ENCODE measurements around the gene PPM1M. TPM values are rescaled to one million over a fixed set of nuclear protein-coding genes. Genes with fewer than 3 reads are reported as not detected.
A peak's percentile ranks its signal among the peaks of the same experiment; 100 is the strongest.

The PPM1M gene
- polyA plus RNA-seq, 4 donors = 1.8 to 9.3 (median 8.3) TPM

- FAIRE-seq (no peak), DNase-seq (no peak)
- H3K4me1 ChIP-seq (ENCODE audit: control insufficient read depth in 3 of 3, insufficient read depth in 2 of 3, low read depth in 1 of 3, low read length in 2 of 3) = peaks cover 2 to 28% (median 12%) of the 10 kb centered on the region in 3 donors
- 85 to 93% (median 92%) methylated on average over 5 of the region's 5 CpGs for WGBS, 3 donors
- no peaks in the 10 kb centered on the region for H3K27me3 ChIP-seq (ENCODE audit: control insufficient read depth in 3 of 3, insufficient read depth in 3 of 3, low read length in 3 of 3)
- no peak overlapping the region for H3K4me3 ChIP-seq (ENCODE audit: low read depth in 1 of 3, low read length in 3 of 3)
- H3K36me3 ChIP-seq (ENCODE audit: control insufficient read depth in 3 of 3, insufficient read depth in 2 of 3, low read depth in 1 of 3, low read length in 3 of 3) = peaks cover 22 to 39% (median 30%) of the 10 kb centered on the region in 3 donors
- no peaks in the 10 kb centered on the region for H3K9me3 ChIP-seq (ENCODE audit: control insufficient read depth in 2 of 2, insufficient read depth in 1 of 2, low read depth in 1 of 2, low read length in 1 of 2)
- no peak overlapping the region for H3K27ac ChIP-seq (ENCODE audit: low read depth in 1 of 3, low read length in 2 of 3)
Observed at GRCh38 chr3:52200981-52201679, 44.4 kb upstream of the PPM1M start.

GRCh38 chr3:52202384-52203077 lies 43.0 kb upstream of the PPM1M start:
- WGBS, 3 donors = 76 to 81% (median 79%) methylated on average over 4 of the region's 4 CpGs
- no peaks in the 10 kb centered on the region for H3K9me3 ChIP-seq (ENCODE audit: control insufficient read depth in 2 of 2, insufficient read depth in 1 of 2, low read depth in 1 of 2, low read length in 1 of 2)
- H3K4me1 ChIP-seq (ENCODE audit: control insufficient read depth in 3 of 3, insufficient read depth in 2 of 3, low read depth in 1 of 3, low read length in 2 of 3) = peaks cover 2 to 14% (median 6%) of the 10 kb centered on the region in 3 donors
- no peaks in the 10 kb centered on the region for H3K27me3 ChIP-seq (ENCODE audit: control insufficient read depth in 3 of 3, insufficient read depth in 3 of 3, low read length in 3 of 3)
- FAIRE-seq (no peak), DNase-seq (peak in 1 of 2 donors; percentile 32)
- no peak overlapping the region for H3K27ac ChIP-seq (ENCODE audit: low read depth in 1 of 3, low read length in 2 of 3)
- no peak overlapping the region for H3K4me3 ChIP-seq (ENCODE audit: low read depth in 1 of 3, low read length in 3 of 3)
- H3K36me3 ChIP-seq (ENCODE audit: control insufficient read depth in 3 of 3, insufficient read depth in 2 of 3, low read depth in 1 of 3, low read length in 3 of 3) = peaks cover 25 to 50% (median 33%) of the 10 kb centered on the region in 3 donors

GRCh38 chr3:52203701-52204100 lies 41.9 kb upstream of the PPM1M start:
- WGBS, 3 donors = 80 to 96% (median 88%) methylated on average over 1 of the region's 1 CpG
- Histone ChIP-seq H3K27ac (ENCODE audit: low read depth in 1 of 3, low read length in 2 of 3) (no peak overlapping the region), H3K36me3 (ENCODE audit: control insufficient read depth in 3 of 3, insufficient read depth in 2 of 3, low read depth in 1 of 3, low read length in 3 of 3) (peaks cover 28 to 59% (median 41%) of the 10 kb centered on the region in 3 donors), H3K9me3 (ENCODE audit: control insufficient read depth in 2 of 2, insufficient read depth in 1 of 2, low read depth in 1 of 2, low read length in 1 of 2) (no peaks in the 10 kb centered on the region), H3K4me3 (ENCODE audit: low read depth in 1 of 3, low read length in 3 of 3) (no peak overlapping the region), H3K27me3 (ENCODE audit: control insufficient read depth in 3 of 3, insufficient read depth in 3 of 3, low read length in 3 of 3) (no peaks in the 10 kb centered on the region), H3K4me1 (ENCODE audit: control insufficient read depth in 3 of 3, insufficient read depth in 2 of 3, low read depth in 1 of 3, low read length in 2 of 3) (peaks cover 2 to 11% (median 6%) of the 10 kb centered on the region in 3 donors)
- DNase-seq (no peak), FAIRE-seq (no peak)

GRCh38 chr3:52204337-52205073 lies 41.1 kb upstream of the PPM1M start:
- FAIRE-seq = no peak
- no peaks in the 10 kb centered on the region for H3K9me3 ChIP-seq (ENCODE audit: control insufficient read depth in 2 of 2, insufficient read depth in 1 of 2, low read depth in 1 of 2, low read length in 1 of 2)
- H3K27ac ChIP-seq (ENCODE audit: low read depth in 1 of 3, low read length in 2 of 3) = no peak overlapping the region
- peaks cover 31 to 61% (median 42%) of the 10 kb centered on the region in 3 donors for H3K36me3 ChIP-seq (ENCODE audit: control insufficient read depth in 3 of 3, insufficient read depth in 2 of 3, low read depth in 1 of 3, low read length in 3 of 3)
- no peak overlapping the region for H3K4me3 ChIP-seq (ENCODE audit: low read depth in 1 of 3, low read length in 3 of 3)
- peak in 1 of 2 donors; percentile 59 for DNase-seq
- 59 to 75% (median 64%) methylated on average over 10 of the region's 10 CpGs for WGBS, 3 donors
- peaks cover 0 to 3% (median under 1%) of the 10 kb centered on the region in 3 donors for H3K4me1 ChIP-seq (ENCODE audit: control insufficient read depth in 3 of 3, insufficient read depth in 2 of 3, low read depth in 1 of 3, low read length in 2 of 3)
- no peaks in the 10 kb centered on the region for H3K27me3 ChIP-seq (ENCODE audit: control insufficient read depth in 3 of 3, insufficient read depth in 3 of 3, low read length in 3 of 3)

GRCh38 chr3:52205727-52206372 lies 39.7 kb upstream of the PPM1M start:
- no peak for DNase-seq
- Histone ChIP-seq H3K27me3 (ENCODE audit: control insufficient read depth in 3 of 3, insufficient read depth in 3 of 3, low read length in 3 of 3) (no peaks in the 10 kb centered on the region), H3K9me3 (ENCODE audit: control insufficient read depth in 2 of 2, insufficient read depth in 1 of 2, low read depth in 1 of 2, low read length in 1 of 2) (no peaks in the 10 kb centered on the region), H3K36me3 (ENCODE audit: control insufficient read depth in 3 of 3, insufficient read depth in 2 of 3, low read depth in 1 of 3, low read length in 3 of 3) (peaks cover 34 to 66% (median 46%) of the 10 kb centered on the region in 3 donors), H3K4me1 (ENCODE audit: control insufficient read depth in 3 of 3, insufficient read depth in 2 of 3, low read depth in 1 of 3, low read length in 2 of 3) (peaks cover 0 to 13% (median 0%) of the 10 kb centered on the region in 3 donors), H3K4me3 (ENCODE audit: low read depth in 1 of 3, low read length in 3 of 3) (no peak overlapping the region), H3K27ac (ENCODE audit: low read depth in 1 of 3, low read length in 2 of 3) (no peak overlapping the region)
- WGBS, 3 donors = 85 to 89% (median 89%) methylated on average over 6 of the region's 6 CpGs
- FAIRE-seq = no peak

- Histone ChIP-seq H3K4me1 (ENCODE audit: control insufficient read depth in 3 of 3, insufficient read depth in 2 of 3, low read depth in 1 of 3, low read length in 2 of 3) (peaks cover 0 to 36% (median 0%) of the 10 kb centered on the region in 3 donors), H3K27me3 (ENCODE audit: control insufficient read depth in 3 of 3, insufficient read depth in 3 of 3, low read length in 3 of 3) (no peaks in the 10 kb centered on the region), H3K9me3 (ENCODE audit: control insufficient read depth in 2 of 2, insufficient read depth in 1 of 2, low read depth in 1 of 2, low read length in 1 of 2) (no peaks in the 10 kb centered on the region), H3K27ac (ENCODE audit: low read depth in 1 of 3, low read length in 2 of 3) (no peak overlapping the region), H3K36me3 (ENCODE audit: control insufficient read depth in 3 of 3, insufficient read depth in 2 of 3, low read depth in 1 of 3, low read length in 3 of 3) (peaks cover 32 to 75% (median 52%) of the 10 kb centered on the region in 3 donors), H3K4me3 (ENCODE audit: low read depth in 1 of 3, low read length in 3 of 3) (no peak overlapping the region)
- FAIRE-seq (no peak), DNase-seq (no peak)
- WGBS, 3 donors = 83 to 87% (median 87%) methylated on average over 4 of the region's 4 CpGs
Observed at GRCh38 chr3:52208556-52208955, 37.0 kb upstream of the PPM1M start.

- FAIRE-seq (no peak), DNase-seq (peak in 1 of 2 donors; percentile 36)
- peaks cover 23 to 77% (median 42%) of the 10 kb centered on the region in 3 donors for H3K36me3 ChIP-seq (ENCODE audit: control insufficient read depth in 3 of 3, insufficient read depth in 2 of 3, low read depth in 1 of 3, low read length in 3 of 3)
- H3K27ac ChIP-seq (ENCODE audit: low read depth in 1 of 3, low read length in 2 of 3) = peak overlapping the region in 1 of 3 donors; percentile 36
- no peak overlapping the region for H3K4me3 ChIP-seq (ENCODE audit: low read depth in 1 of 3, low read length in 3 of 3)
- H3K27me3 ChIP-seq (ENCODE audit: control insufficient read depth in 3 of 3, insufficient read depth in 3 of 3, low read length in 3 of 3) = no peaks in the 10 kb centered on the region
- no peaks in the 10 kb centered on the region for H3K9me3 ChIP-seq (ENCODE audit: control insufficient read depth in 2 of 2, insufficient read depth in 1 of 2, low read depth in 1 of 2, low read length in 1 of 2)
- peaks cover 0 to 33% (median 0%) of the 10 kb centered on the region in 3 donors for H3K4me1 ChIP-seq (ENCODE audit: control insufficient read depth in 3 of 3, insufficient read depth in 2 of 3, low read depth in 1 of 3, low read length in 2 of 3)
Observed at GRCh38 chr3:52210037-52210436, 35.5 kb upstream of the PPM1M start.

GRCh38 chr3:52210550-52211046 lies 35.0 kb upstream of the PPM1M start:
- Histone ChIP-seq H3K27me3 (ENCODE audit: control insufficient read depth in 3 of 3, insufficient read depth in 3 of 3, low read length in 3 of 3) (no peaks in the 10 kb centered on the region), H3K36me3 (ENCODE audit: control insufficient read depth in 3 of 3, insufficient read depth in 2 of 3, low read depth in 1 of 3, low read length in 3 of 3) (peaks cover 20 to 80% (median 42%) of the 10 kb centered on the region in 3 donors), H3K27ac (ENCODE audit: low read depth in 1 of 3, low read length in 2 of 3) (peak overlapping the region in 1 of 3 donors; percentile 74), H3K4me1 (ENCODE audit: control insufficient read depth in 3 of 3, insufficient read depth in 2 of 3, low read depth in 1 of 3, low read length in 2 of 3) (peaks cover 0 to 33% (median 0%) of the 10 kb centered on the region in 3 donors), H3K4me3 (ENCODE audit: low read depth in 1 of 3, low read length in 3 of 3) (no peak overlapping the region), H3K9me3 (ENCODE audit: control insufficient read depth in 2 of 2, insufficient read depth in 1 of 2, low read depth in 1 of 2, low read length in 1 of 2) (no peaks in the 10 kb centered on the region)
- no peak for FAIRE-seq
- whole genome bisulfite sequencing, 3 donors = 73 to 76% (median 74%) methylated on average over 6 of the region's 6 CpGs
- DNase-seq = peak; percentile 18 to 92
